Measurements from ENCODE around the gene DEK.

The DEK gene

DNA sequence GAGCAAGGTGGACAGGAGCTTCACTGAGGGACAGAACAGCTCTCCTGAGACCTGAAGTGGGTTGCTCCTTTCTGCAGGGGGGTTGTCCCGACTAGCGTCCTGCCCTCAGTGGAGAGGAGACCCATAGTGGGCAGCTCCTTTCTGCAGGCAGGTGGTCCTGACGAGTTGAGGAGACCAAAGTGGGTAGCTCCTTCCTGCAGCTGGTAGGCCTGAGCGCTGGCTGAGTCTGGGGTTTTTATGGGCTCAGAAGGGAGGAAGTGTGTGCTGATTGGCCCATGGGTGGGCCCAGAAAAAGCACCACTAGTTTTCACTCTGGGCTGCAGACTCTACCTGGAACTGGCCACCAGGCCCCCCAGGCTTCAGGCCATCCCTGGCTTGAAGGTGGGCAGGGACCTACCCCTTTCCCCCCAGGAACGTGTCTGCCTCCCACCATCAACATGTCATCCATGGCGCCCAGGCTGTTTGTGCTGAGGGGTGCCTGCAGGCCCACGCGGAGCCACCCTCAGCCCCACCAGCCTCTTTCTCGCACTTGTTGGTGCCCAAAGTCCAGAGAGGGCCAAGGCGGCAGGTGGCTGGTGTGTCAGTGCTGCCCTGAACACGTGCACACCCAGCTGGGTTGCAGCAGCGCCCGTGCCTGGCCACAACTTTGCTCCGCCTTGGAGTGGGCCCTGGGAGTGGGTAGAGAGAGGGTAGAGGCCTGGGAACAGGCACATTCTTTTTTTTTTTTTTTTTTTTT is 1.6 kb upstream of the DEK start:
- DNase-seq (ENCODE audit: low spot score): no peak
- Histone ChIP-seq H3K4me3 (no peak overlapping the region), H3K27ac (no peak overlapping the region)
- TF ChIP-seq, protein P1, sequence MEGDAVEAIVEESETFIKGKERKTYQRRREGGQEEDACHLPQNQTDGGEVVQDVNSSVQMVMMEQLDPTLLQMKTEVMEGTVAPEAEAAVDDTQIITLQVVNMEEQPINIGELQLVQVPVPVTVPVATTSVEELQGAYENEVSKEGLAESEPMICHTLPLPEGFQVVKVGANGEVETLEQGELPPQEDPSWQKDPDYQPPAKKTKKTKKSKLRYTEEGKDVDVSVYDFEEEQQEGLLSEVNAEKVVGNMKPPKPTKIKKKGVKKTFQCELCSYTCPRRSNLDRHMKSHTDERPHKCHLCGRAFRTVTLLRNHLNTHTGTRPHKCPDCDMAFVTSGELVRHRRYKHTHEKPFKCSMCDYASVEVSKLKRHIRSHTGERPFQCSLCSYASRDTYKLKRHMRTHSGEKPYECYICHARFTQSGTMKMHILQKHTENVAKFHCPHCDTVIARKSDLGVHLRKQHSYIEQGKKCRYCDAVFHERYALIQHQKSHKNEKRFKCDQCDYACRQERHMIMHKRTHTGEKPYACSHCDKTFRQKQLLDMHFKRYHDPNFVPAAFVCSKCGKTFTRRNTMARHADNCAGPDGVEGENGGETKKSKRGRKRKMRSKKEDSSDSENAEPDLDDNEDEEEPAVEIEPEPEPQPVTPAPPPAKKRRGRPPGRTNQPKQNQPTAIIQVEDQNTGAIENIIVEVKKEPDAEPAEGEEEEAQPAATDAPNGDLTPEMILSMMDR (IDR thresholded peaks at IDR 0.05): no peak

DNA sequence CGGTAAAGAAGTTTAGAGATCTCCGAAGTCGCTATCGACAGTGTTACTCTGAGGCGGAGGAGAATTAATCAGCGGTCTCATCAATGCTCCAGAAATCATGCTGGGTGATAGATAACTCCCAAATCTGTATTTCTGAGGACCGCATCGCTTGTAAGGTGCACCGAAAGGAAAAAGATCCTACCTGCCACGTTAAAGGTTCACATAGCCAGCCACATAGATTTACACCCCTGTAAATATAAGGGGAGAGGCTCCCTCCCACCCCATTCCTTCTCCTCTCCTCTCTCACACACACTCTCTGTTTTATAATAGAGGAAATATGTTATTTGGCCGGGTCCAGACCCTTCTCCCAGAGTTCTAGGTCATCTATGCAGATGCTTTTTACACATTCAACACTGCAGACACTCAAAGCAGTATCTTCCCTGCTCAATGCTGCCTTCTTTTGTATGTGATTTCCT is 620 bp upstream of the DEK start:
- DNase-seq (ENCODE audit: low spot score): no peak
- Histone ChIP-seq H3K27ac (peak overlapping the region; percentile 97), H3K4me3 (peak overlapping the region; percentile 98)
- TF ChIP-seq, protein P1 (IDR thresholded peaks at IDR 0.05): no peak

DNA sequence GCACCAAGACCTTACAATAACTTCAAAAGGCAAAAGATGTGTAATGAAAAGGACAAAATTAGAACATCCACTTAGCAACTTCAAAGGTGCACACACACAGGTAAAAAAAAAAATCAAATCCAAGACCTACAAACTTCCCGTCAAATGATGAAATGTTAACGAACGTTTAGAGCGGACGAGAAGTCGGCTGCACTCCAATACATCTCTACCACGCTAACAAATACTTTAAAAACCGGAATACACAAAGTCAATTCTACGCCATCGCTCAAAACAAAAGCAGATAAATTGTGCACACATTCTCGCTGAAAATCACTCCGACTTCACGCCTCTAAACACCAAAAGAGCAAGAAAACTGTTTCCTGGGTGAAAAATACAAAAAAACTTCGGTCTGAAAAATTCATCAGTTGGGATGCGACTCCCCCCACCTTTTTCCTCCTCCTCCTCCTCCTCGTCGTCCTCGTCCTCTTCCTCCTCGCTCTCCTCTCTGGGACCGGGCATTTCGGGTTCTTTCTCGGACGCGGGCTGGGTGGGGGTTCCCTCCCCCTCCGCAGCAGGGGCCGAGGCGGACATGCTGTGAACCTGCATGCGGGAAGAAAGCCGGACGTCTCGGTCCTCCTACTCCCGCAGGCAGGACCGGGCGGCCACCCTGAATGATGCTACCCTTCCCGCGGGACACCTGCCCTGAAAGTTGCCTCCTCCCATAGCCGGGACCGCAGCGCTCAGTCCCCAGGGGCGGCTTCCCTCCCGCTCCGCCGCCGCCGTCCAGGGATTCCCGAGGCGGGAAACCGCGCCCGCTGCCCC is 712 bp downstream of the DEK start:
- TF ChIP-seq, protein P1 (IDR thresholded peaks at IDR 0.05): no peak

DNA sequence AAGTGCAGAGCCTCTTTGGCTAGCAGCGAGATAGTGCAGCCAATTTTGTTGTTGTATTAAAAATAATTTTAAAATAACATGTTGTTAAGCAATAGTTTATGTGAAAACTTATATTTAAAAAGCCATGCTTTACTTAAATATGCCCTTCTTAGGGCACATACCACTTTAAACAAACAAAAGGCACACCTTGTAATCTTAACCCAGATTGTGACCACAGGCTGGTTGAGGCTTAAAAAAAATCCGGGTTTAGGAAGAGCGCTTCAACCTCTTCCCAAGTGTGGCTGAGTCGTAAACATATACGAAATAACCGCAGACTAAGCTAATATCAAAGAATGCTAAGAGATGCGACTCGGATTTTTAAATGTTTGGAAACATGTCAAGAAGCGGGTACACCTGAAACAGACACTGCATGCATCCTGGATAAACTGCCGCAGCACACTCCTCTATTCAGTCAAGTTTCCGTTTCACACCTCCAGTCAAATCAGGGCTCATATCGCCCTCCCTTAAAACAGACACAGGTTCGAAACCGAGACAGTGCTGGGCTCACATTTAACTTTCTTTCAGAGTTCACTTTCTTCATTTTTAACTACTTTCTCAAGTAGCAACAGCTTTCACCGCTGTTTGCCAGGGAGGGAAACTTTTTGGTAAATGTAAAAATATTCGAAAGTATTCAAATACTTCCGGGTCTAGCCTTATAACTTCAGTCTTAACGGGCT is 1.5 kb downstream of the DEK start:
- no peak for DNase-seq (ENCODE audit: low spot score)
- TF ChIP-seq, protein P1 (IDR thresholded peaks at IDR 0.05): no peak
- Histone ChIP-seq H3K27ac (peak overlapping the region in 1 of 2 donors; percentile 33), H3K4me3 (peak overlapping the region; percentile 98)

More for the DNA sequence above, 712 bp downstream of the DEK start:
- DNase-seq (ENCODE audit: low spot score): peak; percentile 79
- Histone ChIP-seq H3K27ac (peak overlapping the region; percentile 97), H3K4me3 (peak overlapping the region; percentile 98)

DNA sequence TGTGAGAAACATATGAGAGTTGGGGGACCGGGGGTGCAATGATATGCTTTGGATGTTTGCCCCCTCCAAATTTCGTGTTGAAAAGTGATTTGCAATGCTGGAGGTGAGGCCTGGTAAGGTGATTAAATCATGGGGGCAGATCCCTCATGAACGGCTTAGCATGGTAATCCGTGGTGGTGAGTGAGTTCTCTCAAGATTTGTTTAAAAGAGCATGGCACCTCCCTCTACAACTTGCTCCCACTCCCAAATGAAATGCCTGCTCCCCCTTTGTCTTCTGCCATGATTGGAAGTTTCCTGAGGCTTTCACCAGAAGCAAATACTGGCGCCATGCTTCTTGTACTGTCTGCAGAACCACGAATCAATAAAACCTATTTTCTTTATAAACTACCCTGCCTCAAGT is 2.5 kb downstream of the DEK start:
- H3K4me3 ChIP-seq: no peak overlapping the region
- TF ChIP-seq, protein P1 (IDR thresholded peaks at IDR 0.05): no peak
- no peak overlapping the region for H3K27ac ChIP-seq
- no peak for DNase-seq (ENCODE audit: low spot score)

DNA sequence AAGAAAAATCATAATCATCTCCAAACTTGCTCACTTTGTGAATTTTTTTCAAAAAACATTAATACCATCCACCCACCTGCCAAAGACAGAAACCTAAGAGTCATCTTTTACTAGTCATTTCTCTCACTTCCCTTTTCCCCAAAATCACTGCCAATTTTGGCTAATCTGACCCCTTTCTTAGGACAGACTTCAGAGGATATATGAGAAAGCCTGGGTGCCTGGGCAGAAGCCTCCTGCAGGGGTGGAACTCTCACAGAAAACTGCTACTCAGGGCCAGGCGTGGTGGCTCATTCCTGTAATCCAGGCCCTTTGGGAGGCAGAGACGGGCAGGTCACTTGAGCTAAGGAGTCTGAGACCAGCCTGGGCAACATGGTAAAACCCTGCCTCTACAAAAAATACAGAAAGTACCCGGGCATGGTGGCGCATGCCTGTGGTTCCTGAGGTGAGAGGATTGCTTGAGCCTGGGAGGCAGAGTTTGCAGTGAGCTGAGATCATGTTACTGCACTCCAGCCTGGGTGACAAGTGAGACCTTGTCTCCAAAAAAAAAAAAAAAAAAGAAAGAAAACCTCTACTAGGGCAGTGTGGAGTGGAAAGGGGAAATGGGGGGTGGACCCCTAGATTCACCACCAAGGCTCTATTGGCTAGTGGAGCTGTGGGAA is 3.8 kb downstream of the DEK start:
- Histone ChIP-seq H3K4me3 (no peak overlapping the region), H3K27ac (no peak overlapping the region)
- DNase-seq (ENCODE audit: low spot score): no peak
- TF ChIP-seq, protein P1 (IDR thresholded peaks at IDR 0.05): no peak

Data from coronary artery (tissue), 2 donors.